Ishikawa (cell line): ENCODE results near the gene BET1.

Experiments used
- CEBPB ChIP-seq: IDR thresholded peaks from 2 replicates; pipeline ENCODE4 v1.6.1; 2012
- CREB1 ChIP-seq: IDR thresholded peaks from 2 replicates; pipeline ENCODE4 v1.6.1; 2012; ENCODE audit warnings: low read depth
- EP300 ChIP-seq: IDR thresholded peaks from 2 replicates; pipeline ENCODE4 v1.6.1; 2012; ENCODE audit warnings: borderline replicate concordance
- FOXM1 ChIP-seq: IDR thresholded peaks from 2 replicates; pipeline ENCODE4 v1.6.1; 2012; ENCODE audit warnings: low read depth, borderline replicate concordance
- REST ChIP-seq: IDR thresholded peaks from 2 replicates; pipeline ENCODE4 v1.6.1; 2012; ENCODE audit warnings: low read depth, mild to moderate bottlenecking
- TAF1 ChIP-seq: IDR thresholded peaks from 2 replicates; pipeline ENCODE4 v1.6.1; 2012; ENCODE audit warnings: low read depth, mild to moderate bottlenecking
- TCF12 ChIP-seq: IDR thresholded peaks from 2 replicates; pipeline ENCODE4 v1.6.1; 2012; ENCODE audit warnings: low read depth
- TEAD4 ChIP-seq: IDR thresholded peaks from 2 replicates; pipeline ENCODE4 v1.6.1; 2012
- USF1 ChIP-seq: IDR thresholded peaks from 2 replicates; pipeline ENCODE4 v1.6.1; 2012
- YY1 ChIP-seq: IDR thresholded peaks from 2 replicates; pipeline ENCODE4 v1.6.1; 2012; ENCODE audit warnings: low read depth
- ZBTB7A ChIP-seq: IDR thresholded peaks from 2 replicates; pipeline ENCODE4 v1.6.1; 2012; ENCODE audit warnings: low read depth
- TF ChIP-seq, protein P1 (sequence below): IDR thresholded peaks from 2 replicates; pipeline ENCODE4 v1.6.1; 2012

DNA sequence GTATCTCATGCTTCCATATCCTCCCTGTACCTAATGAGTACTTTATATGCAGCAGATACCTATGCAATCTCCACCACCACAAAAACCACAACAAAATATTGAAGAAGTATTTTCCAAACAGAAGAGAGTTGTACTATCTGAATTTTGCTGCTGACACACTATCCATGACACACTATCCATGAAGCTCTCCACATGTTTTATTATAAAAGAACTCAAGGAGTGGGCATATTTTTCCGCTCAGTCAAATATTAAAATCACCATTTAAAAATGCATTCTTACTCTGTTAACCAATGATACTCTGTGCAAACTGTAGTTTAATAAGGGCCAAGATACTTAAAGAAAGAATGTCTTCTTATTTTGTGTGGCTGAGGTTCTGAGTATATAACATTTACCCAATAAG is 2.8 kb downstream of the BET1 start:
- TF ChIP-seq TCF12, result no peak
- TF ChIP-seq, protein P1, sequence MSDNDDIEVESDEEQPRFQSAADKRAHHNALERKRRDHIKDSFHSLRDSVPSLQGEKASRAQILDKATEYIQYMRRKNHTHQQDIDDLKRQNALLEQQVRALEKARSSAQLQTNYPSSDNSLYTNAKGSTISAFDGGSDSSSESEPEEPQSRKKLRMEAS, result no peak
- no peak for TF ChIP-seq ZBTB7A
- no peak for TF ChIP-seq EP300
- TF ChIP-seq TAF1, result no peak
- TF ChIP-seq YY1, result no peak
- no peak for TF ChIP-seq REST
- no peak for TF ChIP-seq USF1
- TF ChIP-seq FOXM1, result no peak
- TF ChIP-seq TEAD4, result no peak
- no peak for TF ChIP-seq CEBPB
- TF ChIP-seq CREB1, result no peak
